Adrenal gland (tissue), 12 donors: Measurements from ENCODE around the gene PARP11. TPM values are rescaled to one million over a fixed set of nuclear protein-coding genes. Genes with fewer than 3 reads are reported as not detected.

ENCODE experiments used
- DNase-seq, 7 donors: peaks; one replicate each; pipeline ENCODE4 v3.0.0-alpha.2; 2019 to 2020
- H3K27ac ChIP-seq, 5 donors: fragments of 200-600 bp; sonication (generic) in 4 of 5; 1 replicate in 3 of 5; 2 replicates in 2 of 5; pipeline versions ENCODE4 v1.5.1 to v1.8.0; 2016 to 2020; ENCODE audit warnings: mild to moderate bottlenecking in 1 of 5
- H3K27me3 ChIP-seq: fragments of 200-600 bp; 2 replicates; pipeline ENCODE4 v1.8.0; 2021
- H3K36me3 ChIP-seq, 2 donors: fragments of 200-600 bp; replicated peaks in 1 of 2; 1 replicate in 1 of 2; 2 replicates in 1 of 2; pipeline versions ENCODE4 v1.5.1 to v1.8.0; 2018 to 2022
- H3K4me1 ChIP-seq, 2 donors: fragments of 200-600 bp; replicated peaks in 1 of 2; 1 replicate in 1 of 2; 2 replicates in 1 of 2; pipeline versions ENCODE4 v1.5.1 to v1.8.0; 2018 to 2021
- H3K4me3 ChIP-seq, 4 donors: fragments of 200-600 bp; sonication (generic) in 3 of 4; one replicate each; pipeline ENCODE4 v1.5.1; 2016 to 2018
- H3K9me3 ChIP-seq, 3 donors: fragments of 200-600 bp; sonication (generic) in 1 of 3; replicated peaks in 1 of 3; 1 replicate in 2 of 3; 2 replicates in 1 of 3; pipeline versions ENCODE4 v1.5.1 to v1.8.0; 2016 to 2021
- POLR2A ChIP-seq, 2 donors: fragments of 450-650 bp; IDR thresholded peaks; one replicate each; pipeline ENCODE4 v1.6.1; 2017; ENCODE audit warnings: antibody characterized with exemption in 2 of 2, mild to moderate bottlenecking in 2 of 2, moderate library complexity in 1 of 2
- WGBS, 4 donors: extraction: QIAGEN DNeasy Blood & Tissue Kit in 2 of 4; methylation state at CpG; one replicate each; pipeline versions ENCODE4 v1.1.5 to v1.1.7; 2013 to 2017; 5-methylcytosine and 5-hydroxymethylcytosine counted together
- intact Hi-C, 2 donors: fragments of 100-400 bp; cut with DNase I; formaldehyde crosslinking; loops; one replicate each; pipeline versions ENCODE4 v1.14.1 to v1.15.0; 2022 to 2023
- polyA plus RNA-seq, 3 donors: library from polyadenylated mRNA; stranded (reverse); fragments of 200-250 nt in 2 of 3; fragments of 350-450 nt in 1 of 3; fragmentation: Illumina TruSeq in 1 of 3; extraction: RNeasy Lipid Tissue Mini Kit (QIAGEN cat#74804) in 1 of 3; gene quantifications; one replicate each; pipeline ENCODE4 v1.2.3, GENCODE V29; 2013 to 2014
- total RNA-seq, 9 donors: library from RNA; depleted of rRNA in 4 of 9; stranded (reverse); fragments of >200 nt in 4 of 9; fragments of 120-200 nt in 1 of 9; fragmentation: NEBNext Ultra II Directional in 1 of 9; extraction: Animal tissue kit (Norgen Biotek cat#: 25700) in 1 of 9; gene quantifications; one replicate each; pipeline versions ENCODE4 v1.1.0 to v1.2.4, GENCODE V29; 2013 to 2023
- TF ChIP-seq, protein P1 (sequence below), 6 experiments: fragments of 450-650 bp in 4 of 6; fragments of 200-600 bp in 2 of 6; sonication (generic) in 1 of 6; IDR thresholded peaks; 1 replicate in 5 of 6; 2 replicates in 1 of 6; pipeline versions ENCODE4 v1.5.1 to v1.8.0; 2016 to 2021; ENCODE audit warnings: antibody characterized with exemption in 6 of 6, mild to moderate bottlenecking in 2 of 6, moderate library complexity in 1 of 6
- donor health status: healthy with polysubstance abuse.
- donor health status: Bipolar disorder and iron deficiency.
- donor health status: DM: yes; HTN: yes; CAD: no.
- donor health status: DM: no; HTN: no; CAD: no.
- donor health status: DM: no; HTN: no; CAD: no.
- donor health status: DM: yes; HTN: yes; CAD: no.

PARP11 gene
- total and polyA plus RNA-seq, 12 donors: 2.8 to 29.8 (median 16.8) TPM

- TF ChIP-seq, protein P1, sequence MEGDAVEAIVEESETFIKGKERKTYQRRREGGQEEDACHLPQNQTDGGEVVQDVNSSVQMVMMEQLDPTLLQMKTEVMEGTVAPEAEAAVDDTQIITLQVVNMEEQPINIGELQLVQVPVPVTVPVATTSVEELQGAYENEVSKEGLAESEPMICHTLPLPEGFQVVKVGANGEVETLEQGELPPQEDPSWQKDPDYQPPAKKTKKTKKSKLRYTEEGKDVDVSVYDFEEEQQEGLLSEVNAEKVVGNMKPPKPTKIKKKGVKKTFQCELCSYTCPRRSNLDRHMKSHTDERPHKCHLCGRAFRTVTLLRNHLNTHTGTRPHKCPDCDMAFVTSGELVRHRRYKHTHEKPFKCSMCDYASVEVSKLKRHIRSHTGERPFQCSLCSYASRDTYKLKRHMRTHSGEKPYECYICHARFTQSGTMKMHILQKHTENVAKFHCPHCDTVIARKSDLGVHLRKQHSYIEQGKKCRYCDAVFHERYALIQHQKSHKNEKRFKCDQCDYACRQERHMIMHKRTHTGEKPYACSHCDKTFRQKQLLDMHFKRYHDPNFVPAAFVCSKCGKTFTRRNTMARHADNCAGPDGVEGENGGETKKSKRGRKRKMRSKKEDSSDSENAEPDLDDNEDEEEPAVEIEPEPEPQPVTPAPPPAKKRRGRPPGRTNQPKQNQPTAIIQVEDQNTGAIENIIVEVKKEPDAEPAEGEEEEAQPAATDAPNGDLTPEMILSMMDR (IDR thresholded peaks at IDR 0.05): no peak
- TF ChIP-seq POLR2A (IDR thresholded peaks at IDR 0.05): no peak
- H3K4me3 ChIP-seq: no peak overlapping the region
- no peaks in the 10 kb centered on the region for H3K9me3 ChIP-seq
- WGBS, 4 donors: 75 to 85% (median 82%) methylated on average over 7 of the region's 7 CpGs
- H3K27ac ChIP-seq: peak overlapping the region in 1 of 5 donors; percentile 13
- no peak for DNase-seq
- H3K27me3 ChIP-seq: no peaks in the 10 kb centered on the region
- peaks cover 6 to 23% of the 10 kb centered on the region in 2 donors for H3K4me1 ChIP-seq
- intact Hi-C loops: no loop called here
- H3K36me3 ChIP-seq: no peaks in the 10 kb centered on the region
Observed at GRCh38 chr12:3921151-3921471, 47.9 kb upstream of the PARP11 start.

DNA sequence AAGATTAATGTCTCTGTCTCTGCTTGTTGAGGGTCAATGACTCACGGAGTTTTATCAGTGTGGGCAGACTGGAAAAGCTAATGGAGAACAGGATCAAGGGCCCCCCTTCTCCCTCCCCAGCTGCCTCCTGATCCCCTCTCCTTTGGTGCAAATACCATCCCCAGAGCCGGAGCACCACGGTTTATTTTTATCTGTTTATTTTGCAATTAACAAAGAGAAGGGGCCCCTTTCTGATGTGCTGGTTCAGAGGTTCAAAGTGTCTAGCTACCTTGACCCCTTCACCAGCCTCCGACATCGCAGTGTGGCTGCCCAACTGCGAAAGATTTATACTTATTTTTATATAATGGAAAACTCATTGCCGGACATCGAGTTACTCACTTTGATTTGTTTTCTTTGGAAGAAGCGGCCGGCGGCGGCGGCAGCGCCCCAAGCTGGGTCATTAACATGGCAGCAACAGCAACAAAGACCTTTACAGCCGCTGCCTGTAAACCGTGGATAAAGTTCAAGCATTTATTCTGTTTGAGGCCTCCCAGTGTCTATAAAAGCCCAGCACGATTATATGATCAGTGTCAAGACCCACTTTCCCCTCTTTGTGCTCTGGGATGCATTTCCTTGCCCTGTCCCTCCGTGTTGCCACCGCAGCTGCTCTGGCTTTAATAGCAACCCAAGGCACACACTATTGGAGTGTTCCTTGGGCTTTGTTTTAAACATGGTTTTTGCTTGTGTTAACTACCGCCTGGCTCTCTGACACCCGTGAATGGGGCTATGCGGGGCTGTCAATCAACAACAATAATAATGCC is 47.4 kb upstream of the PARP11 start:
- Histone ChIP-seq H3K4me1 (peaks cover 6 to 23% of the 10 kb centered on the region in 2 donors), H3K4me3 (peak overlapping the region in 1 of 4 donors; percentile 17), H3K36me3 (no peaks in the 10 kb centered on the region), H3K9me3 (no peaks in the 10 kb centered on the region), H3K27me3 (no peaks in the 10 kb centered on the region), H3K27ac (peak overlapping the region in 2 of 5 donors; percentile 13 to 24)
- peak; percentile 44 to 75 (median 71) for DNase-seq
- WGBS, 4 donors: 25 to 35% (median 29%) methylated on average over 22 of the region's 22 CpGs
- intact Hi-C loops: no loop called here
- TF ChIP-seq, protein P1 (IDR thresholded peaks at IDR 0.05): no peak
- TF ChIP-seq POLR2A (IDR thresholded peaks at IDR 0.05): no peak

- Histone ChIP-seq H3K4me1 (no peaks in the 10 kb centered on the region), H3K9me3 (no peaks in the 10 kb centered on the region), H3K36me3 (no peaks in the 10 kb centered on the region), H3K27me3 (no peaks in the 10 kb centered on the region), H3K27ac (no peak overlapping the region), H3K4me3 (no peak overlapping the region)
- WGBS, 4 donors: 66 to 82% (median 80%) methylated on average over 5 of the region's 5 CpGs
- intact Hi-C loops: no loop called here
- TF ChIP-seq, protein P1 (IDR thresholded peaks at IDR 0.05): no peak
- TF ChIP-seq POLR2A (IDR thresholded peaks at IDR 0.05): no peak
- no peak for DNase-seq
Observed at GRCh38 chr12:3913278-3913677, 40.1 kb upstream of the PARP11 start.

DNA sequence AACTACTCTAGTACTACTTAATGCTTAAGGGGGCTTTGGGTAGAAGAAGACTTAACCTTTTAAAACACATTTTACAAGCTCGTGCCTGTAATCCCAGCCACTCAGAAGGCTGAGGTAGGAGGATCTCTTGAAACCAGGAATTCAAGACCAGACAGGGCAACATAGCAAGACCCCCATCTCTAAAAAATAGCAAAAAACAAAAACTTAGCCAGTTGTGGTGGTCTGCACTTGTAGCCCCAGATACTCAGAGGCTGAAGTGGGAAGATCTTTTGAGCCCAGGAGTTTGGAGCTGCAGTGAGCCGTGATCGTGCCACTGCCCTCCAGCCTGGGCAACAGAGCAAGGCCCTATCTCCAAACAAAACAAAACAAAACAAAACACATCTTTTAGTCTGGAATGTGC is 39.7 kb upstream of the PARP11 start:
- H3K27ac ChIP-seq: no peak overlapping the region
- 83 to 89% (median 88%) methylated on average over 3 of the region's 3 CpGs for WGBS, 4 donors
- DNase-seq: no peak
- H3K4me1 ChIP-seq: no peaks in the 10 kb centered on the region
- no peaks in the 10 kb centered on the region for H3K27me3 ChIP-seq
- H3K4me3 ChIP-seq: no peak overlapping the region
- no peaks in the 10 kb centered on the region for H3K9me3 ChIP-seq
- intact Hi-C loops: no loop called here
- no peak for TF ChIP-seq POLR2A (IDR thresholded peaks at IDR 0.05)
- TF ChIP-seq, protein P1 (IDR thresholded peaks at IDR 0.05): no peak
- H3K36me3 ChIP-seq: no peaks in the 10 kb centered on the region
